Thoracic aorta (tissue), 2 donors: Measurements from ENCODE around the gene HDAC6. TPM values are rescaled to one million over a fixed set of nuclear protein-coding genes. Genes with fewer than 3 reads are reported as not detected.

Experiments
- ATAC-seq: fragments of 150-250 bp; one replicate; pipeline ENCODE4 v1.8.0; 2017; ENCODE audit warnings: low read depth; ENCODE audit not compliant: insufficient number of reproducible peaks, low FRiP score
- DNase-seq: peaks from one replicate; pipeline ENCODE4 v3.0.0-alpha.2; 2020; ENCODE audit warnings: low spot score
- H3K27ac ChIP-seq, 2 donors: fragments of 200-600 bp; sonication (generic); 1 replicate in 1 of 2; 2 replicates in 1 of 2; pipeline ENCODE4 v1.5.1; 2016; ENCODE audit warnings: mild to moderate bottlenecking in 2 of 2, moderate library complexity in 2 of 2
- H3K27me3 ChIP-seq: fragments of 200-600 bp; sonication (generic); replicated peaks from 2 replicates; pipeline ENCODE4 v1.6.0; 2016; ENCODE audit warnings: mild to moderate bottlenecking; ENCODE audit not compliant: insufficient read depth
- H3K36me3 ChIP-seq: fragments of 200-600 bp; sonication (generic); one replicate; pipeline ENCODE4 v1.5.1; 2016
- H3K4me1 ChIP-seq, 2 donors: fragments of 200-600 bp; sonication (generic); 1 replicate in 1 of 2; 2 replicates in 1 of 2; pipeline versions ENCODE4 v1.5.1 to v1.6.0; 2016; ENCODE audit warnings: low read depth in 2 of 2, mild to moderate bottlenecking in 1 of 2; ENCODE audit not compliant: control insufficient read depth in 1 of 2
- H3K4me3 ChIP-seq: fragments of 200-600 bp; sonication (generic); 2 replicates; pipeline ENCODE4 v1.5.1; 2016; ENCODE audit warnings: mild to moderate bottlenecking
- H3K9me3 ChIP-seq: fragments of 200-600 bp; sonication (generic); 2 replicates; pipeline ENCODE4 v1.5.1; 2016
- CTCF ChIP-seq: fragments of 200-600 bp; sonication (generic); IDR thresholded peaks from one replicate; pipeline ENCODE4 v1.5.1; 2019; ENCODE audit warnings: antibody characterized with exemption
- total RNA-seq, 2 donors: library from RNA; depleted of rRNA; stranded (reverse); fragments of >200 nt; gene quantifications; one replicate each; pipeline versions ENCODE4 v1.1.0 to v1.2.3, GENCODE V29; 2016

HDAC6 gene
- total RNA-seq, 2 donors from 2014 or later: 123 to 125 TPM

GRCh38 chrX:48769230-48769629 is 32.6 kb upstream of the HDAC6 start:
- H3K4me3 ChIP-seq: no peak overlapping the region
- DNase-seq (no peak), ATAC-seq (no peak)
- H3K36me3 ChIP-seq: no peaks in the 10 kb centered on the region
- H3K27ac ChIP-seq: no peak overlapping the region
- TF ChIP-seq CTCF: no peak
- no peaks in the 10 kb centered on the region for H3K9me3 ChIP-seq
- no peaks in the 10 kb centered on the region for H3K4me1 ChIP-seq
- H3K27me3 ChIP-seq: no peaks in the 10 kb centered on the region

DNA sequence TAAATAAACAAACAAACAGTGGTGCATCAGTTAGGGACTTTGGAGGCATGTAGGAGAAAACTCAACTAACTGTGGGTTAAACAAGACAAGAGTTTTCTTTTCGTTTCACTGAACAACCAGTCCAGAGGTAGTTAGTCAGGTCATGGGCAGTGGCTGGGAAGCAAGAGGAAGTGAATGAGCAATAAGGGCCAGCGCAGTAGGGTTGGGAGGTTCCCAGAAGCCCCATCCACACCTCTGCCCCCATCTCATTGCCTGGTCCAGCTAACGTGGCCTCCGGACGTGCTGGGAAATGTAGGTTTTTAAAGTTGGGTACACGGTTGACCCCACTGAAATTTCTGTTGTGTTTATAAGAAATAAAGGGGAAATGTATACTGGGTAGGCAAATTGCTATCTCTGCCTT is 31.6 kb upstream of the HDAC6 start:
- DNase-seq (no peak), ATAC-seq (no peak)
- no peaks in the 10 kb centered on the region for H3K27me3 ChIP-seq
- no peaks in the 10 kb centered on the region for H3K4me1 ChIP-seq
- H3K9me3 ChIP-seq: no peaks in the 10 kb centered on the region
- no peak overlapping the region for H3K27ac ChIP-seq
- TF ChIP-seq CTCF: no peak
- no peak overlapping the region for H3K4me3 ChIP-seq
- no peaks in the 10 kb centered on the region for H3K36me3 ChIP-seq

- H3K4me3 ChIP-seq: no peak overlapping the region
- TF ChIP-seq CTCF: no peak
- no peaks in the 10 kb centered on the region for H3K9me3 ChIP-seq
- no peak for ATAC-seq
- DNase-seq: no peak
- no peaks in the 10 kb centered on the region for H3K36me3 ChIP-seq
- H3K4me1 ChIP-seq: no peaks in the 10 kb centered on the region
- no peak overlapping the region for H3K27ac ChIP-seq
- H3K27me3 ChIP-seq: no peaks in the 10 kb centered on the region
Observed at GRCh38 chrX:48772602-48773001, 29.3 kb upstream of the HDAC6 start.

DNA sequence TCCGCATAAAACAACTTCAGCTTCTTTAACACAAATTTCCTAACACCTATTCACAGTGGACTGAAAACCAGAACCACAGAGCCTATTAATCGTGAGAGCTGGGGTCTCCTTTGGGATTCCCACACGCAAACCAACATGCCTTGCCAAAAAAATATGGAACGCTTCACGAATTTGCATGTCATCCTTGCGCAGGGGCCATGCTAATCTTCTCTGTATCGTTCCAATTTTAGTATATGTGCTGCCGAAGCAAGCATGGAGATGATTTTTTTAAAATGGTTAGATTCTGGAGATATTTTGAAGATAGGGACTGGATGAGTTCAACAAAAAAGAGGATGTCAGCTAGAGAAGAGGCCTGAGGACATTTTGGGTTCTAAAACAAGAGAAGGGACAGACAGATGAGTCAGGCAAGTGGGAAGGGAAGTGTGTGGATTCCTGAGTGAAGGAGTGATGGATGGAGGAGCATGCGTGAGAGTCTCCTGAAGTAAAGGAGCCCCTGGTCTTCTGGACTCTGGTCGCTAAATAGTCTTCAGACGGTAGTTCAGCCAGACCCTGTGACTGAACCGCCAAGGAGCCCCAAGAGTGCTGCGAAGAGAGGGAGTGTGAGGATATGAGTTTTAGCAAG is 24.9 kb upstream of the HDAC6 start:
- Histone ChIP-seq H3K4me3 (no peak overlapping the region), H3K36me3 (no peaks in the 10 kb centered on the region), H3K9me3 (no peaks in the 10 kb centered on the region), H3K27ac (no peak overlapping the region), H3K4me1 (no peaks in the 10 kb centered on the region), H3K27me3 (no peaks in the 10 kb centered on the region)
- TF ChIP-seq CTCF: no peak
- ATAC-seq (no peak), DNase-seq (no peak)

GRCh38 chrX:48779399-48779798 is 22.5 kb upstream of the HDAC6 start:
- Histone ChIP-seq H3K27ac (no peak overlapping the region), H3K36me3 (no peaks in the 10 kb centered on the region), H3K27me3 (no peaks in the 10 kb centered on the region), H3K4me1 (no peaks in the 10 kb centered on the region), H3K9me3 (no peaks in the 10 kb centered on the region), H3K4me3 (no peak overlapping the region)
- DNase-seq: no peak
- TF ChIP-seq CTCF: no peak
- no peak for ATAC-seq
